GM12872 (cell line): ENCODE data around the gene GPD2.

Experiments
- TF ChIP-seq, protein P1 (sequence below): IDR thresholded peaks from 3 replicates; pipeline ENCODE4 v1.5.1; 2011; ENCODE audit warnings: low read depth, mild to moderate bottlenecking, low read length, moderate library complexity; ENCODE audit not compliant: insufficient read depth

Gene GPD2

DNA sequence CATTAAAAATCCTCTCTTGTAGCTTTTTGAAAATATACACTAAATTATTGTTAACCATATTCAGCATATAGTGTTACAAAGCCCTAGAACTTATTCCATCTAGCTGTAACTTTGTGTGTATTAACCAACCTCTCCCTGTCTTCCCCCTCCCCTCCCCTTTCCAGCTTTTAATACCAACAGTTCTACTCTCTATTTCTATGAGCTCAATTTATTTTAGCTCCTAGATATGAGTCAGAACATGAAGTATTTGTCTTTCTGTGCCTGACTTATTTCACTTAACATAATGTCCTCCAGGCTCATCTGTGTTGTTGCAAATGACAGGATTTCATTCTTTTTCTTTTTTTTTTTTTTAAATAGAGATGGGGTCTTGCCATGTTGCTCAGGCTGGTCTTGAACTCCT is 45.1 kb downstream of the GPD2 start:
- TF ChIP-seq, protein P1, sequence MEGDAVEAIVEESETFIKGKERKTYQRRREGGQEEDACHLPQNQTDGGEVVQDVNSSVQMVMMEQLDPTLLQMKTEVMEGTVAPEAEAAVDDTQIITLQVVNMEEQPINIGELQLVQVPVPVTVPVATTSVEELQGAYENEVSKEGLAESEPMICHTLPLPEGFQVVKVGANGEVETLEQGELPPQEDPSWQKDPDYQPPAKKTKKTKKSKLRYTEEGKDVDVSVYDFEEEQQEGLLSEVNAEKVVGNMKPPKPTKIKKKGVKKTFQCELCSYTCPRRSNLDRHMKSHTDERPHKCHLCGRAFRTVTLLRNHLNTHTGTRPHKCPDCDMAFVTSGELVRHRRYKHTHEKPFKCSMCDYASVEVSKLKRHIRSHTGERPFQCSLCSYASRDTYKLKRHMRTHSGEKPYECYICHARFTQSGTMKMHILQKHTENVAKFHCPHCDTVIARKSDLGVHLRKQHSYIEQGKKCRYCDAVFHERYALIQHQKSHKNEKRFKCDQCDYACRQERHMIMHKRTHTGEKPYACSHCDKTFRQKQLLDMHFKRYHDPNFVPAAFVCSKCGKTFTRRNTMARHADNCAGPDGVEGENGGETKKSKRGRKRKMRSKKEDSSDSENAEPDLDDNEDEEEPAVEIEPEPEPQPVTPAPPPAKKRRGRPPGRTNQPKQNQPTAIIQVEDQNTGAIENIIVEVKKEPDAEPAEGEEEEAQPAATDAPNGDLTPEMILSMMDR = no peak

DNA sequence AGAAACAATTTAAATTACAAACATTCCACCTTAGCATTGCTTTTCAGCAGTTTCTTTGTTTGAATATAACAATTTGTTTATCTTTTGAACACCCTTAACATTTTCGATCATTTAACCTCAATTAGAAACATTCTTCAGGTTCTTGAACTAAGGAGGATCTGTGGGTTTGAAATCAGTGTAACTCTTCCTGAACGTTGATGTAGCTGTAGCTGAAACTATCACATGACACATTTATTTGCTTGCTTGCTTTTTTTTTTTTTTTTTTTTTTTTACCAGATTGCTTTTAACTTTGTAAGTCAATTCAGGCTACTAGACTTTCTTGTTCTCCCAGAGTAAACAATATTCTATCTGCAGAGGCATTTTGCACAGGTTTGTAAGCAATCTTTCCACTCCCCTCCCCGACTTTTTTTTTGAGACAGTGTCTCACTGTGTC is 47.6 kb downstream of the GPD2 start:
- TF ChIP-seq, protein P1 = no peak

DNA sequence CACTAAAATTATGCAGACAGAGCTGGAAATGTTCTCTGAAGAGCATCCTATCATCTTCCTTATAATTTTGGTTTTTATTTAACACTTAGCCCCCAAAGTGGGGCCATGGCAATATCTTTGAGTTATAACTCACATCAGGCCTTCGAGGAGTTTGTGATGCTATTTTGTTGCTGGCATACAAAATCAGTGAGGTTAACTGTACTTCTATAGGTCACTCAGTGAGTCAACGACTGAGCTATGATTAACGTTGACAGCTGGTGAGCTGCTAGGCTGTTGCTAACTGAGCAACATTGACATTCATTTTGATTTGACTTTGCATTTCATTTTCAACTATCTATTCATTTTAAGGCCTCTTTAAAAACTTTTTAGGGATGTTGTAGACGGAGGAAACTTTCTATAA is 50.0 kb downstream of the GPD2 start:
- TF ChIP-seq, protein P1 = no peak

DNA sequence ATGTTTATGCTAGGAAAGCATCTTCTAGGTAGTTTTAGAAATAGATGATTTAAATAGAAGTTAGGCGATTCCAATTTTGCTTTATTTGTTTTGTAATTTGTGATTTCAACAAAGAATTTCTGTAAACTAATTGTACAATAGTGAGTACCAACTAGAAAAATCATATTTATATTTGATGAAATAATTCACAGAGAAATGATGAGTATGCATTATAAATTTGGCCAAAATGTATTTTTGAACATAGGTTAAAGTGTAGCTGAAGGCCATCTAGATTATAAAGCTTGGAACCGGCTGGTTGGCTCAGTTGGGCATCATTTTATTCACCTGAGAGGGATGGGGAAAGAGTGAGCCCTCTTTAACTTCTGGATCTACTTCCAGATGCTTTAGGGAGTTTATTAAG is 50.4 kb downstream of the GPD2 start:
- TF ChIP-seq, protein P1 = no peak

DNA sequence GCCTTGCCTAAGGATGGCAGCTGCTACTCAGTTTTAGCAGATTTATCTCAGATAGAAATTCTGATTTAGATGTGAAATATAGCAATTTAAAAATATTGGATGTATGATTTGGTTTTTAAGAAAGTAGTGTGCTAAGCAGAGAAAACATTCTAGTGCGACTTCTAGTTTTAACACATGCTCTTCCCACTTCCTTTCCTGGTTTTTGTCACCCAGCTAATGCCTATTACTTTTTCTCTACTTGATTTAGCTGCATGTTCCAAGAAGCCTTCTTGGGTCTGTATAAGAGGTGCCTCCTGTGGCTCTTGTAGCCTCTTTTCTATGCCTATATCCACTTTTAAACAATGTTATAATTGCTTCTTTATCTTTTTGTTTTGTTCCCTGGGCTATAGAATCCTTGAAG is 53.0 kb downstream of the GPD2 start:
- TF ChIP-seq, protein P1 = no peak

DNA sequence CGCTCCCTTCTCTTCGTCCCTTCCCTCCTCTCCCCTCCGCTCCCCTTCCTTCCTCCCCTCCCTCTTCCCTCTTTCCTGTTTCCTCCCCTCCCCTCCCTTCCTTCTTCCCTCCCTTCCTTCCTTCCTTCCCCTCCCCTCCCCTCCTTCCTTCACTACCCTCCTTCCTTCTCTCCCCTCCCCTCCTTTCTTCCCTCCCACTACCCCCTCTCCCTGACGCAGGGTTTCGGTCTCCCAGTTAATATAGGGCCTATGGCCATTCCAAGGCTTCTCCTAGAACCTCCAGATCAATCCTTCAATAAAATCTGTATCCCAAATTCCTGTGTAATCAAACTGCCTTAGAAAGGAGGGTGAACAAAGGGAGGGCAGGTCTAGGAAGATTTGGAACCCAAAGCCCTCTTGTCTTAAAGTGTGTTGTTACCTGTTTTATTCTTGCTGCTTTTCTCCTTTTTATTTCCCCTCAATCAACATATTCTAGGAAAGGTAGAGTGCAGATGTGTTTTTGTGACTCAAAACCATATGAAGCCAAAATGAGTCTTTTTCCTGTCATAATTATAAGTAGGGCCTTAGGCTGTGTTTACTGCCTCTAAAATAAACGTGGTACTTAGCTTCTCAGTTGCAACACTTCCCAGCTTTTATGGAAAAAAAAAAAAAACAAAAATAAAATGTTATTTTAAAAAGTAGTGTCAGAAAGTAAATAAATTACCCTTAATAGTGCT is 53.7 kb downstream of the GPD2 start:
- TF ChIP-seq, protein P1 = no peak

DNA sequence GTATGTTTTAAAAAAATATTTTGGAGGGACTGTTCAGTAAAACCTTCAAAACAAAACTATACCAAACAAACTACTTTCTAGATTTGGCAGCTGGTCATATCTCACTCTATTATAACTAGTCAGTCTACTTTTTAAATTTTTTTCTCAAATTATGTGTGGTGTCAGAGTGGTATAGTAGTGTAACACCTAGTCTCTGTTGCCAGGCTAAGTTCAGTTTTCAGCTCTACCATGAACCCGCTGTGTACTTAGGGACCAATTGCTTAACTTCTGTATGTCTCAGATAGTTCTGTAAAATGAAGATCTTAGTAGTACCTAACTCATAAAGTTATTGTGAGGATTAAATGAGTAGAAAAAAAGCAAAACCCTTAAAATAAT is 54.3 kb downstream of the GPD2 start:
- TF ChIP-seq, protein P1 = no peak
